ENCODE data around the gene RFNG.

Gene RFNG

DNA sequence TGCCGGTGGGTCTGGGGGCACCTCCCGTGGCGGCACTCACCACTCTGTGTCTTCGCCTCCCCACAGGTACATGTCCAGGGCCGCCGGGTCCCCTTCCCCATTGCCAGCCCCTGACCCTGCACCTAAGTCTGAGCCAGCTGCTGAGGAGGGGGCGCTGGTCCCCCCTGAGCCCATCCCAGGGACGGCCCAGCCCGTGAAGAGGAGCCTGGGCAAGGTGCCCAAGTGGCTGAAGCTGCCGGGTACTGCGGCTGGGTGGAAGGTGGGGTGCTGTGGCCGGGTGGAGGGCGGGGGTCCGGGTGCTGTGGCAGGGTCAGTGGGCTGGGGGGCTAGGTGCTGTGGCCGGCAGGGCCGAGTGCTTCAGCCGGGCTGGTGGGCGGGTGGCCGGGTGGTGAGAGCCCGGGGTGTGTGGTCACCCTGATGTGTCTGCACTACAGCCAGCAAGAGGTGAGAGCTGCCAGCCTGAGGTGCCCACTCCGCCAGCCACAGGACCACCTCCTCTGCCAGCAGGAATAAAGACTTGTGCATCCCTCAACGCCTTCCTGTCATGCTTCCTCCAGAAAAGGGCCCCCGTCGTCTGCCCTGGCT lies 34.6 kb downstream of the RFNG start:
- Histone ChIP-seq H3K4me3 (replicated peaks; ENCODE audit: low read depth, low read length) (no peak overlapping the region), H3K36me3 (ENCODE audit: control insufficient read depth, insufficient read depth, low read length) (no peaks in the 10 kb centered on the region; the same call in none of the 2 replicates), H3K27me3 (replicated peaks; ENCODE audit: control insufficient read depth, insufficient read depth, low read length) (no peaks in the 10 kb centered on the region)
- TF ChIP-seq, protein P1, sequence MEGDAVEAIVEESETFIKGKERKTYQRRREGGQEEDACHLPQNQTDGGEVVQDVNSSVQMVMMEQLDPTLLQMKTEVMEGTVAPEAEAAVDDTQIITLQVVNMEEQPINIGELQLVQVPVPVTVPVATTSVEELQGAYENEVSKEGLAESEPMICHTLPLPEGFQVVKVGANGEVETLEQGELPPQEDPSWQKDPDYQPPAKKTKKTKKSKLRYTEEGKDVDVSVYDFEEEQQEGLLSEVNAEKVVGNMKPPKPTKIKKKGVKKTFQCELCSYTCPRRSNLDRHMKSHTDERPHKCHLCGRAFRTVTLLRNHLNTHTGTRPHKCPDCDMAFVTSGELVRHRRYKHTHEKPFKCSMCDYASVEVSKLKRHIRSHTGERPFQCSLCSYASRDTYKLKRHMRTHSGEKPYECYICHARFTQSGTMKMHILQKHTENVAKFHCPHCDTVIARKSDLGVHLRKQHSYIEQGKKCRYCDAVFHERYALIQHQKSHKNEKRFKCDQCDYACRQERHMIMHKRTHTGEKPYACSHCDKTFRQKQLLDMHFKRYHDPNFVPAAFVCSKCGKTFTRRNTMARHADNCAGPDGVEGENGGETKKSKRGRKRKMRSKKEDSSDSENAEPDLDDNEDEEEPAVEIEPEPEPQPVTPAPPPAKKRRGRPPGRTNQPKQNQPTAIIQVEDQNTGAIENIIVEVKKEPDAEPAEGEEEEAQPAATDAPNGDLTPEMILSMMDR (IDR thresholded peaks at IDR 0.05; ENCODE audit: insufficient read depth, low read length, poor library complexity, severe bottlenecking) = no peak
- DNase-seq (ENCODE audit: extremely low read depth, insufficient read length) = no peak

DNA sequence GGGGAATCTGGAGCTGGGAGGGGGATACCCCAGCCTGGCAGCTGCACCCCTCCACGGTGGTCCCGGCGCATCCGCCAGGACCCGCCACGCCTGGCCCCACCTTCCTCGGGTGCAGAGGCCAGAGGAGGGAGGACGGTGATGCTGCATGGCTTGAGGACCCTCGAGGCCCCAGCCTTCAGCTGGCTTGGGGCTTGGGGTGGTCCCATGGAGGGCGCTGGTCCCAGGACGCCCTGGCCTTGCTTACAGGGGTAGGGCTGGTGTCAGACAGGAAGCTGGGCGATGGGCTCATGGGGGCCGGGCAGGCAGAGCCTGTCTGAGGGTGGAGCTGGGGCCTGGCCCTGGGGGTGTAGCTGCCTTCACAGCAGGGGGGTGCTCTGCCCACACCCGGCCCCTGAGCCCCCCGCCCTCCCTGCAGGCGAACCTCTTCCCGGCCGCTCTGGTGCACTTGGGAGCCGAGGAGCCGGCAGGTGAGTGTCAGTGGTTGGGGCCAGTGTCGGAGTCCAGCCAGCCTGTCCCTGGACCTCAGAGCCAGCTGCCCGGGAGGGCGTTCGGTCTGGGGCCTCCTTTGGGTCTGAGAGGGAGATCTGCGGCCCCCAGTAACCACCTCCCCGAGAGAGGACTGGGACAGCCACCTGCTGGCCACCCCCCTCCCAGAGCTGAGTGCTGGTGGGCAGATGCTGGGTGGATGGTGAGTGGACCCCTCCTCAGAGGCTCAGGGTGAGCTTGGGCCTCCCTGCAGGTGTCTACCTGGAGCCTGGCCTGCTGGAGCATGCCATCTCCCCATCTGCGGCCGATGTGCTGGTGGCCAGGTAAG lies 35.3 kb downstream of the RFNG start:
- Histone ChIP-seq H3K27me3 (replicated peaks; ENCODE audit: control insufficient read depth, insufficient read depth, low read length) (no peaks in the 10 kb centered on the region), H3K4me3 (replicated peaks; ENCODE audit: low read depth, low read length) (no peak overlapping the region), H3K36me3 (ENCODE audit: control insufficient read depth, insufficient read depth, low read length) (no peaks in the 10 kb centered on the region; the same call in none of the 2 replicates)
- TF ChIP-seq, protein P1 (IDR thresholded peaks at IDR 0.05; ENCODE audit: insufficient read depth, low read length, poor library complexity, severe bottlenecking) = no peak
- no peak for DNase-seq (ENCODE audit: extremely low read depth, insufficient read length)

DNA sequence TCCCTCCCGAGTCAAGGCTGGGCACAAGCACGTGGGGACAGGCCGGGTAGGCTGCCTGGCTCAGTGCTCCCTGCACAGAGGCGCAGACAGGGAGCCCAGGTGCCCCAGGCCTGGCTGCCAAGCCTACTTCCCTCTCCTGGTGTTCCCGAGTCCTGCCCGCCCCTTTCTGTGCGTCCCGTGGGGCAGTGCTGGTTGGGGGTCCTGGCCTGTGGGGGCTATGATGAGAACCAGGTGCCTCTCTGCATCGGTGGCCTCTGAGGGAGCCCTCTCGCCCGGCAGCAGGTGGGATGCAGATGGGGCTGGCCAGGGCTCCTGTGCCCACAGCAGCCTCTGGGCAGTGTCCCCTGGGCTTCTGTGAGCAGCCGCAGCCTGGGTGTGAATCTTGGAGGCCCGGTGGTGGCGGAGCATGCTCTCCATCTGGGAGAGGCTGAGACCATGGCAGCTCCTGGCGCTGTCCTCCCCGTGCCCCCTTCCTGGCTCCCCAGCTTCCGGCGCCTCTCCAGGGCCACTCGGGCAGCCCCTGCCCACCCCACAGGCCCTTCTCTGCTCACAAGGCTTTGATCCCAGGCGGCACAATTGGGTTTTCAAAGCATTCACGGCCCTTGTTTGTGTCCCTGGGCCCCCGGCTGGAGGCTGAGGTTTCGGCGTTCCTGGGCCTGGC lies 36.2 kb downstream of the RFNG start:
- TF ChIP-seq, protein P1 (IDR thresholded peaks at IDR 0.05; ENCODE audit: insufficient read depth, low read length, poor library complexity, severe bottlenecking) = no peak
- Histone ChIP-seq H3K4me3 (replicated peaks; ENCODE audit: low read depth, low read length) (no peak overlapping the region), H3K27me3 (replicated peaks; ENCODE audit: control insufficient read depth, insufficient read depth, low read length) (no peaks in the 10 kb centered on the region), H3K36me3 (ENCODE audit: control insufficient read depth, insufficient read depth, low read length) (no peaks in the 10 kb centered on the region; the same call in none of the 2 replicates)
- DNase-seq (ENCODE audit: extremely low read depth, insufficient read length) = no peak

DNA sequence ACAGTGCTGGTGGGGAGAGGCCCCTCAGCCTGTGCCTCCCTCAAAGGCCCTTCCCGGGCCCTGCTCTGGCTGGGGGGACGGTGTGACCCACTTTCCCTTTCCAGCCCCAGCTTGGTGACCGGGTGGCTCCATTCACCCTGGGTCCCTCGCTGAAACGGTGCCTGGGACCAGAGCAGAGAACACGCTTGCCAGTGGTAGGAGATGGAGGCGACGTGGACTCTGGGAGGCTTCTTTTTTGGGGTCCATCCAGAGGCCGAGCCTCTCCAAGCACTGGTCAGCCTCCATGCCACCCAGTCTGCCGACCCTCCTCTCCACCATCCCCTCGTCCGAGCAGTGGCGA lies 36.7 kb downstream of the RFNG start:
- Histone ChIP-seq H3K36me3 (ENCODE audit: control insufficient read depth, insufficient read depth, low read length) (no peaks in the 10 kb centered on the region; the same call in none of the 2 replicates), H3K4me3 (replicated peaks; ENCODE audit: low read depth, low read length) (no peak overlapping the region), H3K27me3 (replicated peaks; ENCODE audit: control insufficient read depth, insufficient read depth, low read length) (no peaks in the 10 kb centered on the region)
- DNase-seq (ENCODE audit: extremely low read depth, insufficient read length) = no peak
- TF ChIP-seq, protein P1 (IDR thresholded peaks at IDR 0.05; ENCODE audit: insufficient read depth, low read length, poor library complexity, severe bottlenecking) = no peak

DNA sequence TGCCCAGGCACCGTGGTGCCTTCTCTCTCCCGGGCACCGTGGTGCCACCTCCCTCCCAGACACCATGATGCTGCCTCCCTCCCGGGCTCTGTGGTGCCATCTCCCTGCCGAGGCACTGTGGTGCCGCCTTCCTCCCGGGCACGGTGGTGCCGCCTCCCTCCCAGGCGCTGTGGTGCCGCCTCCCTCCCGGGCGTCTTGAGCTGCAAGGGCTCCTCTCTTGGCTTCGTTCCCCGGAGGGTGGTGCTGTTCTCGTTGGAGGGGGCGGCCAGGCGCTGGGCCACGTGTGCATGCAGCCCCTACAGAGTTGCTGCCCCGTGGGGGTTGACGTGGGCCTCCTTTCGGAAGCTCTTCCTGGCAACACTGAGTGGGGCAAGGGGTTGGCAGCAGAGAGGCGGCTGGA lies 37.2 kb downstream of the RFNG start:
- H3K4me3 ChIP-seq (replicated peaks; ENCODE audit: low read depth, low read length) = no peak overlapping the region
- no peak for DNase-seq (ENCODE audit: extremely low read depth, insufficient read length)
- TF ChIP-seq, protein P1 (IDR thresholded peaks at IDR 0.05; ENCODE audit: insufficient read depth, low read length, poor library complexity, severe bottlenecking) = no peak
- no peaks in the 10 kb centered on the region for H3K27me3 ChIP-seq (replicated peaks; ENCODE audit: control insufficient read depth, insufficient read depth, low read length)
- no peaks in the 10 kb centered on the region; the same call in none of the 2 replicates for H3K36me3 ChIP-seq (ENCODE audit: control insufficient read depth, insufficient read depth, low read length)

All from GM06990 (cell line).